GM19467 (cell line): Measurements from ENCODE around the gene ARHGAP26.

ENCODE experiments used
- ATAC-seq: cut with Tn5 transposase; IDR thresholded peaks from one replicate; pipeline ENCODE4 v1.9.1; 2021; ENCODE audit warnings: mild to moderate bottlenecking, moderate library complexity; ENCODE audit not compliant: unreplicated experiment

ARHGAP26 gene

GRCh38 chr5:143212261-143212660 lies 442.1 kb downstream of the ARHGAP26 start:
- no peak for ATAC-seq

- ATAC-seq: no peak
These were observed 443.2 kb downstream of the ARHGAP26 start for GRCh38 chr5:143213231-143213850.

- peak; percentile 41 for ATAC-seq
These were observed 443.7 kb downstream of the ARHGAP26 start for GRCh38 chr5:143213851-143214363.

- ATAC-seq: no peak
These were observed 444.3 kb downstream of the ARHGAP26 start for GRCh38 chr5:143214458-143214857.

- no peak for ATAC-seq
These were observed 444.7 kb downstream of the ARHGAP26 start for GRCh38 chr5:143214890-143215289.

- ATAC-seq: no peak
These were observed 445.5 kb downstream of the ARHGAP26 start for GRCh38 chr5:143215690-143216089.

- ATAC-seq: no peak
These were observed 446.0 kb downstream of the ARHGAP26 start for GRCh38 chr5:143216211-143216610.

- ATAC-seq: no peak
These were observed 447.1 kb downstream of the ARHGAP26 start for GRCh38 chr5:143217065-143217803.

GRCh38 chr5:143217804-143218160 lies 447.6 kb downstream of the ARHGAP26 start:
- no peak for ATAC-seq

- no peak for ATAC-seq
These were observed 448.5 kb downstream of the ARHGAP26 start for GRCh38 chr5:143218517-143219170.

GRCh38 chr5:143219696-143220095 lies 449.5 kb downstream of the ARHGAP26 start:
- ATAC-seq: no peak

- no peak for ATAC-seq
These were observed 450.6 kb downstream of the ARHGAP26 start for GRCh38 chr5:143220748-143221251.

GRCh38 chr5:143222287-143223231 lies 452.4 kb downstream of the ARHGAP26 start:
- peak; percentile 54 for ATAC-seq

GRCh38 chr5:143224672-143225071 lies 454.5 kb downstream of the ARHGAP26 start:
- no peak for ATAC-seq

GRCh38 chr5:143225511-143225910 lies 455.3 kb downstream of the ARHGAP26 start:
- no peak for ATAC-seq

- no peak for ATAC-seq
These were observed 456.2 kb downstream of the ARHGAP26 start for GRCh38 chr5:143226361-143226760.

- ATAC-seq: no peak
These were observed 456.7 kb downstream of the ARHGAP26 start for GRCh38 chr5:143226872-143227271.

GRCh38 chr5:143227301-143227700 lies 457.1 kb downstream of the ARHGAP26 start:
- no peak for ATAC-seq

- ATAC-seq: no peak
These were observed 458.6 kb downstream of the ARHGAP26 start for GRCh38 chr5:143228597-143229293.

- ATAC-seq: peak; percentile 30
These were observed 459.3 kb downstream of the ARHGAP26 start for GRCh38 chr5:143229426-143229895.
